ENCODE measurements around the gene OLA1. TPM values are rescaled to one million over a fixed set of nuclear protein-coding genes. Genes with fewer than 3 reads are reported as not detected.

The OLA1 gene
- total RNA-seq, 4 donors from 2014 or later: 47.1 to 62.7 (median 55.6) TPM

DNA sequence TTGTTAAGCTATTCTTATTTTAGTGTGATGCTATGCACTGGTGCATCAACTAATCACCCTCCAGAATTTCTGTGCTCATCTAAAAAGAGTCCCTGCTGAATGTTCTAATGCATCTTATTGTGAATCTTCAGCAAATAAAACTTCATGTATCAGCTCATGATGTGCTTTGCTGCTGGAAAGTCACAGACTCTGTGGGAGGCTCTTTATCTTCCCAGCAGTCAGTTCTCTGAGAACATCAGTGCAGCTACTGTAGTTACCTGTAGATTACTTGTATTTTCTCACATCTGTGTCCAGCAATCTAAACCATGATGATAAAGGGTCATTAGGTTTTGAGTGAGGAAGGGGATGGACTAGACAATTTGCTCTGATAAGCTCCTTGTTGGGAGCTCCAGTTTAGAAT, 141.6 kb downstream of the OLA1 start:
- TF ChIP-seq, protein P1, sequence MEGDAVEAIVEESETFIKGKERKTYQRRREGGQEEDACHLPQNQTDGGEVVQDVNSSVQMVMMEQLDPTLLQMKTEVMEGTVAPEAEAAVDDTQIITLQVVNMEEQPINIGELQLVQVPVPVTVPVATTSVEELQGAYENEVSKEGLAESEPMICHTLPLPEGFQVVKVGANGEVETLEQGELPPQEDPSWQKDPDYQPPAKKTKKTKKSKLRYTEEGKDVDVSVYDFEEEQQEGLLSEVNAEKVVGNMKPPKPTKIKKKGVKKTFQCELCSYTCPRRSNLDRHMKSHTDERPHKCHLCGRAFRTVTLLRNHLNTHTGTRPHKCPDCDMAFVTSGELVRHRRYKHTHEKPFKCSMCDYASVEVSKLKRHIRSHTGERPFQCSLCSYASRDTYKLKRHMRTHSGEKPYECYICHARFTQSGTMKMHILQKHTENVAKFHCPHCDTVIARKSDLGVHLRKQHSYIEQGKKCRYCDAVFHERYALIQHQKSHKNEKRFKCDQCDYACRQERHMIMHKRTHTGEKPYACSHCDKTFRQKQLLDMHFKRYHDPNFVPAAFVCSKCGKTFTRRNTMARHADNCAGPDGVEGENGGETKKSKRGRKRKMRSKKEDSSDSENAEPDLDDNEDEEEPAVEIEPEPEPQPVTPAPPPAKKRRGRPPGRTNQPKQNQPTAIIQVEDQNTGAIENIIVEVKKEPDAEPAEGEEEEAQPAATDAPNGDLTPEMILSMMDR (IDR thresholded peaks at IDR 0.05; ENCODE audit: low read depth): no peak

DNA sequence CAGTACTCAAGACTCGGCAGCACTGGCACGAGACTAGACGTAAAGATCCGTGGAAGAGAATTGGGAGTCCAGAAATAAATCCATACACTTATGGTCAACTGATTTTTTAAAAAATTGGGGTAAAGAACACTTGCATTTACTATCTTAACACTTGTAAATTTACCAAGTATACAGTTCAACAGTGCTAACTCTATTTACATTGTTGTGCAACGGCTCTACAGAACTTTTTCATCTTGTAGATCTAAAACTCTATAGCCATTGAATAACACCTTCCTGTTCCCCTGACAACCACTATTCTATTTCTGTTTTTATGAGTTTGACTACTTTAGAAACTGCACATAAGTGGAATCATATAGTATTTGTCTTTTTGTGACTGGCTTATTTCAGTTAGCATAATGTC, 153.8 kb downstream of the OLA1 start:
- TF ChIP-seq, protein P1 (IDR thresholded peaks at IDR 0.05; ENCODE audit: low read depth): no peak

DNA sequence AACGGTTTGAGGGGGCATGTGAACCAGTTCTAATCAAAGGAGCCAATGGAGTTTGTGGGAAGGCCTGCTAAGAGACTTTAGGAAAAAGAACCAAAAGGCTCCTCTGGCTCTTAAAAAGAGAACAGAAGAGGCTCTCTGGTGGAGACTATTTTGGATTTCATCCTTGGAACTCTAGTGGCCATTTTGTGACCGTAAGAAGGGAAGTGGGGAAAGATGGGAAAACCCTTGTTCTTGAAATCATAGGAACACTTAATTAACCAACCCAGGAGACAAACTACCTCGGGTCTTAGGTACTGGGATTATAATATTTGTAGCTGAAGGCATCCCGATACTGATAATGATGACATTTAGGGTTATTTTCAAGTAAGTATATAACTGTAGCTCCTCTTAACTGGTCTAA, 157.9 kb downstream of the OLA1 start:
- TF ChIP-seq, protein P1 (IDR thresholded peaks at IDR 0.05; ENCODE audit: low read depth): no peak

DNA sequence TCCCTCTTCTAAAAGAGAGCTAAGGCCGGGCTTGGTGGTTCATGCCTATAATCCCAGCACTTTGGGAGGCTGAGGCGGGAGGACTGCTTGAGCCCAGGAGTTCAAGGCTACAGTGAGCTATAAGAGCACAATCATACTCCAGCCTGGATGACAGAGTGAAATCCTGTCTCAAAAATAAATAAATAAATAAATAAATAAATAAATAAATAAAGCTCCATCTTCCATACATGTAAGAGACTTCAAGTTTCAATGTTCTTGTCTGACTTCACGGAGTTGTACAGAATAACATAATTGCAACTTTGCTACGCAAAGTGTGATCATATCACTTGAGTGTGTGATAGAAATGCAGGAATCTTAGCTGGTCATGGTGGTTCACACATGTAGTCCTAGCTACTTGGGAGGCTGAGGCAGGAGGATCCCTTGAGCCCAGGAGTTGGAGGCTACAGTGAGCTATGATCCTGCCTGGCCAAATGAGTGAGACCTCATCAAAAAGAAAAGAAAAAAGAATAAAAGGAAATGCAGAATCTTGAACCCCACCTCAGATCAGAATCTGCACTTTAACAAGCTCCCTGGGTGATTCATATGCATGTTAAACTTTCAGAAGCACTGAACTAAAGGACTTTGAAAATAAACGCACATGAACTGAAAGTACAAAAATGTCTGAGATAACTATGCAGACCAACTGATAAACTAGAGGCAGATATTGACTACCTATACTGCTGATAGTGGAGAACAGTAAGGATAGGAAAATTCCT, 159.4 kb downstream of the OLA1 start:
- TF ChIP-seq, protein P1 (IDR thresholded peaks at IDR 0.05; ENCODE audit: low read depth): no peak

DNA sequence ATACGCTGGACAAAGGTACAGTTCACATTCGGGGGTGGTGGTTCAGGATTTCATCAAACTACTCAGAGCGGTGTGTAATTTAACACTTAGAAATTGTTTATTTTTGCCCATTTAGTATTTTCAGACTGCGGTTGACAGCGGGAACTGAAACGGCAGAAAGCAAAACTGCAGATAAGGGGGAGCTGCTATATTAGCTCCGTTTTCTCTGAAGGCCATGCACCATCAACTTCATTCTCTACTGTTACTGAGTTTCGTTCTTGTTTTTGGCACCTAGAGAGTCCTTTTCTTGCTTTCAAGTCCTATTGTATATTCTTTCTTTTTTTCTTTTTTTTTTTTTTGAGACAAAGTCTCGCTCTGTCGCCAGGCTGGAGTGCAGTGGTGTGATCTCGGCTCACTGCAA, 161.6 kb downstream of the OLA1 start:
- TF ChIP-seq, protein P1 (IDR thresholded peaks at IDR 0.05; ENCODE audit: low read depth): no peak

DNA sequence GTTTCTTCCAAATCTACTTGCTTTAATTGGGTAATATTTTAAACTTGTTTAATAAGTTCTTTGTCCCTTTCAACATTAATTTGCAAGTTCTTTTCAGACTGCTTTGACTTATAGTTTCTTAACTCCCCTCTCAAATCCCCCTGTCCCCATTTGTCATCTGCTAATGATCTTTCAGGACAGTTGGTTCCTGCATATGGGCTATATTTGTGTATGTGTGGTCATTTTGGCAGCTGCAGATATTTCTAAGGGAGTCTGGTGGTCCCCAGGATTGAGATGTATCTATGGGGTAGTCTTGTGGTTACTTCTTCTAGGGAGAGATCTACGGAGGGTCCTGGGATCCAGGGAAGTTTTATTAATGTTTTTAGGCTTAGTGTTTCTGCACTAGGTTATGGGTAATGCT, 162.6 kb downstream of the OLA1 start:
- TF ChIP-seq, protein P1 (IDR thresholded peaks at IDR 0.05; ENCODE audit: low read depth): no peak

DNA sequence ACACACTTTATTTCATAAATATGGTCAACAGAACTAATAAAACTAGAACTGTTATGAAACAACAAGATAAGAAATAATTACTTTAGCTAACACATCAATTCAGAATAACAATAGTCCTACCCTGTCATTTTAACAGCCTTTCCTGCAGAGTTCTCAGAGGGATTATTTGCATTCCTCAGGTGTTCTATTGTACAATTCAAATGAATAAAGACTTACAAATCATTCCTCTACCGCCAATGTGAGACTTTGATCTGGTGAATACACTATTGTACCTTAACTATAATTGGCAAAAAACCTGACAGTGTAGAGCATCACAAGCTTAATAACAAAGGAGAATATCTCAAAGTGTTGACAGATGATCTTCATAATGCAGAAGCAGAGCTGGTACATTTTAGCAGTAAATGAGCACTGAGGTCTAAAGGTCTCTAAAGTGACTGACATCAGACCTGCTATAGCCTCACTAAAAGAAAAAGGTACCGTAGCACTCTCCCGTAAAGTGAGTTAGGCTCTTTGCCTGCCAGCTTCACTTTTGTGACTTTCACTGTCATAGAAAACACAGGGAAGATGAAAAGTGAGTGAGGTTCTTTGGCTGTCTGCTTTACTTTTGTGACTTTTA, 164.4 kb downstream of the OLA1 start:
- TF ChIP-seq, protein P1 (IDR thresholded peaks at IDR 0.05; ENCODE audit: low read depth): no peak

Data from subcutaneous adipose tissue (tissue), 4 donors.